Measurements from ENCODE around the gene CYB561. TPM values are rescaled to one million over a fixed set of nuclear protein-coding genes. Genes with fewer than 3 reads are reported as not detected.

CYB561 gene, protein sequence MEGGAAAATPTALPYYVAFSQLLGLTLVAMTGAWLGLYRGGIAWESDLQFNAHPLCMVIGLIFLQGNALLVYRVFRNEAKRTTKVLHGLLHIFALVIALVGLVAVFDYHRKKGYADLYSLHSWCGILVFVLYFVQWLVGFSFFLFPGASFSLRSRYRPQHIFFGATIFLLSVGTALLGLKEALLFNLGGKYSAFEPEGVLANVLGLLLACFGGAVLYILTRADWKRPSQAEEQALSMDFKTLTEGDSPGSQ
- polyA plus RNA-seq: 10 to 100 TPM; 12.3 to 65.8 (median 16.0) TPM

DNA sequence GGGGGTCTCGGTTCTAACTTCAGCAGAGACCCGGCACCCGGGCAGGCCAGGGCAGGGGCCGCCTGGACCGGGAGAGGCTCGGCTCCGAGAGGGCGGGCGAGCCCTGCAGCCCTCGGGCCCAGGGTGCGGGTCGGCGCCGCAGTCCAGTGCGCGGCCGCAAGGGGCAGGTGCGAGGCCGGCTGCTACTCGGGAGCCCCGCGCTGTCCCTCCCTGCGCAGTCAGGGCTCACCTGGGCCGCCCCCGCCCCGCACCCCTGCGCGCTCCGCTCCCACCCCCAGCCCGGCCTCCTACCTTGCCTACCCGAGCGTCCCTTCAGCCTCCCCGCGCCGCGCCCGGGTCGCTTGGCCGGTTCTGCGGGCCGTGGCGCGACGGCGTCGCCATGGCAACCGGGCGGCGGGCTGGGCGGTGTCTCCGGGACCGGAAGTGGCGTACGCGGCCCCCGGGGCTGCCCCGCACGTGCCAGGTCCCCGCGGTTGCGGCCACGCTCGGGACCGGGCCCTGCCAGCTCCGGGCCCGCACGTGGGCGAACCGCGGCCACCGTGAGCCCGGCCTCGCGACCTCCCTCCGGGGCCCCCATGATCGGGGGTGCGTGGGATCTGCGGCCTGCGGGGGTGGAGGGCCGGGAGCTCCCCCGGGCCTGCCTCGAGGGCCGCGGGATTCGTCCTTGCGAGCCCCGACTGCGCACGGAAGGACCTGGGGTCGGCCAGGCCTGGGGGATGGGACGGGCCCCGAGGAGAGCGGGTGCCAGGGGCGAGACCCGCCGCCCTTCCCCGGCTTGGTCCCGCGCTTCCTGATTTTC is at the start of gene CYB561:
Gene CYB561 (minus strand): TSS at position 353 of the 799 bp plus-strand sequence. CDS start 8,759 bp downstream, outside the sequence.
- 0 to 2% (median 0%) methylated on average over 67 to 99 of the region's 99 CpGs for WGBS, 3 donors
- peak within 1 kb of the TSS; percentile 83 for H3K27ac ChIP-seq (ENCODE audit: low read depth, low read length)

DNA sequence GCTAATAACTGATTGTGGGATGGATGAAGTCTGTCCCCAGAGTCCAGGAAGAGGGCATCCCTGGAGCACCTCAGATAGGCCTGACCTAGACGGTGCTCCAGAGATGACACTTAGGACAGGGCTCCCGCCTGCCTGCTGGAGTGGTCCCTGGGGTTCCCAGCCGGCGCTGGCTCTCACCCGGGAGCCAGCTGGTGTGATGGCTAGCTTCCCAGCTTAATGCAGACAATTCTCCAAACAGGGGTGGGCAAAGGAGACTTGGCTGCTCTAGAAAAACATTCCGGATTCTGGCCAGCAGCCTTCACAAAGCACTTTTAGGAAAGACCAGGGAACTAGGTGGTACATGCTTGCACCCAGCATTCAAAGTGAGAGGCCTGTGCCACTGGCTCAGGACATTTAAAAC is 49.4 kb upstream of the CYB561 start:
- WGBS, 3 donors: 62 to 75% (median 71%) methylated on average over 6 of the region's 6 CpGs

DNA sequence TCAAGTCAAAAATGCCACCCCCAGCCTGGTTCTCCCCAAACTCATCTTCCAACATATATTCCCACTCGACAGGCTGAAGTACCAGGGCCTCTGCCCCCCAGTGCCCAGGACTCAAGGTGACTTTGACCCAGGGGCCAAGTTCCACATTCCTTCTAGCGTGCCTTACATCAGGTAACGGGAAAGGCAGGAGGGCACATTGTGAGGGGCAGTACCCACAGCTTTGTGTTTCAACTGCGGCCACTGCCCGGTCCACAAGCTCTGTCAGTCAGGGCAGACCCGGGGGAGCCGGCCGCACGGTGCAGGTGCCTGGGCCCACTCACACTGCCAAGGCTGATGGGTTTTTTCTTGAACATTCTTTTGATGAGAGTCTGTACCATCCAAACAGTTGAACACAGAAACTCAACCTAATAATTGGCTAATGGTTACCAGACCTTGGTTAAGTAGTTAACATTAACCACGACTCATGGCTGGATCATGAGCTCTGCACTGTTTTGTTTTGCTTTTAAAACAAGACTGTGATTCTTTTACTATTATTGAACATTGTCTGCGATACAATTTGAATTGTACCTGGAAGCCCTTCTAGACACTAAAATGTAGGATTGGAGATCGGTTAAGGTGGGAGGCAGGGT is 48.3 kb upstream of the CYB561 start:
- WGBS, 3 donors: 82 to 92% (median 92%) methylated on average over 12 of the region's 12 CpGs
- H3K27ac ChIP-seq (ENCODE audit: low read depth, low read length): no peak overlapping the region

More for the DNA sequence above, 49.4 kb upstream of the CYB561 start:
- no peak overlapping the region for H3K27ac ChIP-seq (ENCODE audit: low read depth, low read length)

DNA sequence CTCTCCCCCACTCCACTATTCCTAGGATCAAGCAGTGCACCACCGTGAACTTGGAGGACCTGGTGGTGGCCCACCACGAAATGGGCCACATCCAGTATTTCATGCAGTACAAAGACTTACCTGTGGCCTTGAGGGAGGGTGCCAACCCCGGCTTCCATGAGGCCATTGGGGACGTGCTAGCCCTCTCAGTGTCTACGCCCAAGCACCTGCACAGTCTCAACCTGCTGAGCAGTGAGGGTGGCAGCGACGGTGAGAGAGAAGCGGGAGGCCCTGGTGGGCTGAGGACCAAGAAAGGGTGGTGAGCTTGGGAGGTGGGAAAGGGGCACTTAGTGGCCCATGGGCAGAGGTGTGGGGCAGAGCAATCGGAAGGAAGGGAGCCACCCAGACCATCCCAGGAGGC is 47.3 kb upstream of the CYB561 start:
- no peak overlapping the region for H3K27ac ChIP-seq (ENCODE audit: low read depth, low read length)
- 89 to 92% (median 92%) methylated on average over 9 of the region's 9 CpGs for WGBS, 3 donors

DNA sequence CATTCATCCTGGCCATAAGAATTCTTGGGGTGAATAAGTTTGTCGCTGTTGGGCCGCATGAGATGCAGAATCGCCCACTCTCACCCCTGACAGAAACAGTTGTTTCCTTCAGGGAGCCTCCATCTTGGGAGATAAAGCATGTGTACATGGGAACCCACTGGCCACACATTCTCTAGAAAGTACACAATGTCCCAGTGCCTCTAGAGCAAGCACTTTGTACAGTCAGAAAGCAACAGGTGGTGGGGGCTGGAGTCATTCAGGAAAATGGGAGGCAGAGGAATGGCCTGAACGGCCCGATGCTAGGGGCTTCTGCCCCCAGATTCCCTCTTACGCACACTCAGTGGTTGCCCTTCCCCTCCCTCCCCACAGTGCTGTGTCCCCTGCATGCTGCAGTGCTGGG is 46.8 kb upstream of the CYB561 start:
- 92 to 95% (median 95%) methylated on average over 6 of the region's 6 CpGs for WGBS, 3 donors
- no peak overlapping the region for H3K27ac ChIP-seq (ENCODE audit: low read depth, low read length)

DNA sequence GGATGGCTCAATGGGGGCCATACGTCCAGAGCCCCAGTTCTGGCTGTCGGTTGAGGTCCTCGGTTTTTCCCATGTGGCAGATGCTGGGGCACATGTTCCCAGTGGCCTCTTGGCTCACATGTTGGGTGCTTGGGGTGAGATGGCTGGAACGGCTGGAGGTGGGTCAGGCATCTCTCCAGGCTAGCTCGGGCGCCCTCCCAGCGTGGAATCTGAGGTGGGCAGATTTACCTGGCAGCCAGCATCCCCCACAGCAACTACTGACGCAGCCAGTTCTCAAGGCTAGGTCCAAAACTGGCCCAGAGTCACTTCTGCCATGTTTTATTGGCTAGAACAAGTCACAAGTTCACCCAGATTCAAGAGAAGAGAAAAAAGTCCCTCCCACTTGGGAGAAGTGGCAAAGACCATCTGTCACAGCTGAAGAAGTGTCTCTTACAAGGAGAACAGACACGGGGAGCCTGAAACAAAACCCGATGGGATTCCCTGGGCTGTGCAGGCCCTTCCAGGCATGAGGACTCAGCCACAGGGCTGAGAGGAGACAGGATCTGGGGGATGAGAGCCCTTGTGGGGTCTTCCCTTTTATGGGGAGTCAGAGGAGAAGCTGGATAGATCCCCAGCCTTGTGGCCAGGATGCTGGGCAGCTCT is 46.0 kb upstream of the CYB561 start:
- no peak overlapping the region for H3K27ac ChIP-seq (ENCODE audit: low read depth, low read length)
- 82 to 85% (median 83%) methylated on average over 10 of the region's 10 CpGs for WGBS, 3 donors

DNA sequence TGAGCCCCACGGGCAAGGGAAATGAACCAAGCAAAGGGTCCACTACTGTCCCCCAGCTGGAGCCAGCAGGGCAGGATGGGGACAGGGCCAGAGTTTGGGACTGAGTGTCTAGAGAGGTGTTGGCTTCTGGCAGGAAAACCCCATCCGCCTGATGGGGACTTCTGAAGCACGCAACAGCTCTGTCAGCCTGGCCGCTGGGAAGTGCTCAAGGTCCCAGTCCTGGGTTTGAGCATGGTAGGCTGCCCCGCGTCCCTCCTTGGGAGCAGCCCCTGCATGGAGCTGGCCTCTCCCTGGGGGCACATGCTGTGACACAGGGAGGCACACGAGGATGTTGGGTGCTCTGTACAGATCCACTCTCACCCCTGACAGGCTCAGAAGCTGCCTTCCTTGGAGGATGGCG is 45.3 kb upstream of the CYB561 start:
- no peak overlapping the region for H3K27ac ChIP-seq (ENCODE audit: low read depth, low read length)
- 81 to 91% (median 86%) methylated on average over 8 of the region's 8 CpGs for WGBS, 3 donors

DNA sequence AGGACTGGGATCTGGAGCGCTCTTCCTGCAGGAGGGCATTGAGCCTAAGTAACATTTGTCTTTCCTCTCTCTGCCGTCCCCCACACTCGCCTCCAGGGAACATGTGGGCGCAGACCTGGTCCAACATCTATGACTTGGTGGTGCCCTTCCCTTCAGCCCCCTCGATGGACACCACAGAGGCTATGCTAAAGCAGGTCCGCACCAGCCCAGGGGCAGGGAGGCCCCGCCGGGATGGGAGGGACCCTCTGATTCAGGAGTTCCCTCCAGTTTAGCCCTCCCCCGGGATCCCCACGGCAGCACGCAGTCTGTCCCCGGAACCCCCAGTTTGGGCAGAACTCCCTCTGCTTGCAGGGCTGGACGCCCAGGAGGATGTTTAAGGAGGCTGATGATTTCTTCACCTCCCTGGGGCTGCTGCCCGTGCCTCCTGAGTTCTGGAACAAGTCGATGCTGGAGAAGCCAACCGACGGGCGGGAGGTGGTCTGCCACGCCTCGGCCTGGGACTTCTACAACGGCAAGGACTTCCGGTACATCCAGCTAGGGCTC is 44.8 kb upstream of the CYB561 start:
- no peak overlapping the region for H3K27ac ChIP-seq (ENCODE audit: low read depth, low read length)
- 84 to 93% (median 91%) methylated on average over 22 of the region's 22 CpGs for WGBS, 3 donors

DNA sequence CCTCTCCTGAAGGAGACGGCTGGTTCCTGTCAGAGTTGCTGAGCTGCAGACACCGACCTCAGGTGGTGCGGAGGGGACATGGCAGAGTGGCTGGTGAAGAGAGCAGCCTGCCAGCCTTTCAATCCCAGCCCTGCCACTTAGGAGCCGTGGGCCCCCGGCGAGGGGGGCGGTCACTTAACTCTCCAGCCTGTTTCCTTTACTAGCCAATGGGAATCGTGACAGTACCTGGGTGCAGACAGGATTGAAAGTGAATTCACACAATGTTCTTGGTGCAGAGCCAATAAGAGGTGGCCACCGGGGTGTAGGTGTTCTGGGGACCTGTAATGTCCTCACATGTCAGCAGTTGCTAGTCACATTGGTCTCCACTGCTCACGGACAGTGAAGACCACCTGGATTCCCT is 44.2 kb upstream of the CYB561 start:
- 58 to 80% (median 77%) methylated on average over 10 of the region's 10 CpGs for WGBS, 3 donors
- no peak overlapping the region for H3K27ac ChIP-seq (ENCODE audit: low read depth, low read length)

DNA sequence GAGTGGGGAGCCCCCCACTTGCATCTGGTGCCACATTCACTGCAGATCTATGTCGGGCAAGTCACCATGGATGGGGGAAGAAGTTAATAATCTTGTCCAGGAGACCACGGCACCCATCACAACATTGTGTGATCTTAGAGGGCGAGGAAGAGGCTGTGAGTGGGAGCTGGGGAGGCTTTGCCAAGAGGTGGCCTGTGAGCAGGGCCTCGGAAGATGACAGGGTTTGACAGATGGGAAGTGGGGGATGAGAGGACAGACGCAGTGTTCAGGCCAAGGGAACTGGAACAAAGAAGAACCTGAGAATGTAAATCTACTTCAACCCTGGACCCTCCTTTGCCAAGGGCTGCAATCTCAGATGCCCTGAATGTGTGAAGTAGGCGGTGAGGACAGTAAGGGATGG is 43.2 kb upstream of the CYB561 start:
- WGBS, 3 donors: 81 to 83% (median 81%) methylated on average over 6 of the region's 6 CpGs
- H3K27ac ChIP-seq (ENCODE audit: low read depth, low read length): no peak overlapping the region

DNA sequence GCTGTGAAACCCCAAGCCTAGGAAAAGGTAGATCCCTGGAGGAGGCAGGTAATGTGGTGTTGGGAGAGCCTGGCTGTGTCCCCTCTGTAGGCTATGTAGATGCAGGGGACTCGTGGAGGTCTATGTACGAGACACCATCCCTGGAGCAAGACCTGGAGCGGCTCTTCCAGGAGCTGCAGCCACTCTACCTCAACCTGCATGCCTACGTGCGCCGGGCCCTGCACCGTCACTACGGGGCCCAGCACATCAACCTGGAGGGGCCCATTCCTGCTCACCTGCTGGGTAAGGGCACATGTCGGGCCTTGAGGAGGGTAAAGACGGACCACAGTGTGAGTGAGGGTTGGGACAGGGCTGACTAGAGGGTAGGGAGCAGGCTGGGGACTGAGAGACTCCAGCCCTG is 42.7 kb upstream of the CYB561 start:
- H3K27ac ChIP-seq (ENCODE audit: low read depth, low read length): no peak overlapping the region
- WGBS, 3 donors: 92 to 95% (median 93%) methylated on average over 10 of the region's 10 CpGs

DNA sequence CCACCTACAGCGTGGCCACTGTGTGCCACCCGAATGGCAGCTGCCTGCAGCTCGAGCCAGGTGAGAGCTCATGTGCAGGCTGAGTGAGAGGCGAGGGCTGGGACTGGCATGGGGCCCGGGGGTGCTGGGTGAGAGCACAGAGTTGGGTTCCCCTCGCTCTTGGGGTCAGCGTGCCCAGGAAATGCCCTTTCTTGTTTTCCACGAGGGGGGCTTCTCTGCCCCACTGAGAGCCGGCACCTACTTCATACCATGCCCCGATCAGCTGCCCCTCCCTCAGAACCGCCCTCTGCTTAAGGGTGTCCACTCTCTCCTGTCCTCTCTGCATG is 40.9 kb upstream of the CYB561 start:
- 80 to 87% (median 84%) methylated on average over 10 to 11 of the region's 11 CpGs for WGBS, 3 donors
- no peak overlapping the region for H3K27ac ChIP-seq (ENCODE audit: low read depth, low read length)

DNA sequence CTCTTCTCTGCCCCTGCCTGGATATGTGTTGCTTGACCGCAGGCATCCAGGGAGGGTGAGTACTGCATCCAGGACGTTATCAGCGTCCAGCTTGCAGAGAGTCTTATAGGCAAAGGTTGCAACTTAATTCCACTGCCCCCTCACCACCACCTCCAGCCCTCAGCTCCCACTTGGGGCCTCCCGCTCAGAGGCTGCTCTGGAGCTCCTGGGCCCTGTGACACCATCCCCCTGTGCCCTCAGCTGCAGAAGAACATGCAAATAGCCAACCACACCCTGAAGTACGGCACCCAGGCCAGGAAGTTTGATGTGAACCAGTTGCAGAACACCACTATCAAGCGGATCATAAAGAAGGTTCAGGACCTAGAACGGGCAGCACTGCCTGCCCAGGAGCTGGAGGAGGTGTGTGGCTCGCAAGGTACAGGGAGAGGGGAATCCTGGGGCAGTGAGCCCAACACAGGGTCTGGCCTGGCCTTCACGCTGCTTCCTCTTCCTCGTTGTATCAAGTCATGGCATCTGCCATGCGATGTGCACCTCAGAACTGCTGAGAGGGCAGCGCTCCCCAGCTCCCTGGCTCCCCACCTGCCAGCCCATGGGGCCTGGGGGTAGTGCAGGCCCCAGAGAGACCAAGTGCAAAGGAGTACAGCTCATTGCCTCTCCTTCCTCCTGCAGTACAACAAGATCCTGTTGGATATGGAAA is 40.4 kb upstream of the CYB561 start:
- H3K27ac ChIP-seq (ENCODE audit: low read depth, low read length): no peak overlapping the region
- 78 to 85% (median 81%) methylated on average over 12 of the region's 12 CpGs for WGBS, 3 donors

DNA sequence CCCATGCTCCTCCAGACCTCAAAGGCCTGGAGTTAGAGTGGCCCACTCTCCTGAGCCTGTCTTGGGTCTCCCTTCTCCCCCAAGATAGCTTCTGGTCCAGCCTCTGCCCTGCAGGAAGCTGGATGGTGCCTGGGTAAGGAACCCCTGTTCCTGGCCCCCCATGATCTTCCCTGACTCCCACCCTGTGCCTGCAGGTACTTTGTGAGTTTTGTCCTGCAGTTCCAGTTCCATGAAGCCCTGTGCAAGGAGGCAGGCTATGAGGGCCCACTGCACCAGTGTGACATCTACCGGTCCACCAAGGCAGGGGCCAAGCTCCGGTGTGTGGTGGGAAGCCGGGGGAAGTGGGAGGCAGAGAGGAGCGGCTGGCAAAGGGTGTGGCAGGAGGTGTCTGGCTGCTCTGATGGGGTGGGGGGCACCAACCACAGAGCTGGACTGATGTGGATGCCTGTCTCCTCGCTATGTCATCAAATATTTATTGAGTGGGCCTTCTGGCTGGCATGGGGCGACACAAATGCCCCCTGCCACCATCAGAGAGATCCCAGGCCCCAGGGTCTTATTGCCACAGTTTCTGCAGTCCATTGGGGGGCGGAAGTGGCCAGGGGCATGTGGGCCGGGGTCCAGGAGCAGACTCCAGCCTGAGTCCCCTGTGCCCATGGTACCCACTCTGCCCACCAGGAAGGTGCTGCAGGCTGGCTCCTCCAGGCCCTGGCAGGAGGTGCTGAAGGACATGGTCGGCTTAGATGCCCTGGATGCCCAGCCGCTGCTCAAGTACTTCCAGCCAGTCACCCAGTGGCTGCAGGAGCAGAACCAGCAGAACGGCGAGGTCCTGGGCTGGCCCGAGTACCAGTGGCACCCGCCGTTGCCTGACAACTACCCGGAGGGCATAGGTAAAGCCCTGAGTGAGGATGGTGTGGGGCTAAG is 37.8 kb upstream of the CYB561 start:
- WGBS, 3 donors: 91 to 94% (median 94%) methylated on average over 16 of the region's 16 CpGs
- H3K27ac ChIP-seq (ENCODE audit: low read depth, low read length): no peak overlapping the region

DNA sequence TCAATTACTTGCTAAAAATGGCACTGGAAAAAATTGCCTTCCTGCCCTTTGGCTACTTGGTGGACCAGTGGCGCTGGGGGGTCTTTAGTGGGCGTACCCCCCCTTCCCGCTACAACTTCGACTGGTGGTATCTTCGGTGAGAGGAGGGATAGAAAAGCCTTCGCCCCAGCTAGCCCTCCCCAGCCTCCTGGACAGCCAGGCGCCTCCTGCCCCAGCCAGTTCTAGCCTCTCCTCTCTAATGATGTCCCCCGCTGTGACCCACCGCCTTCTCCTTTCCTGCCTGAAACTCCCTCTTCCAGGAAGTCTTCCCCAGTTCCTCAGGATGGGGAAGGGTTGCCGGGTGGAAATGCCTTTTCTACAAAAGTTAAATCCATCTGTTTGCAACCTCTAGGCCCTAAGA is 36.9 kb upstream of the CYB561 start:
- 83 to 89% (median 87%) methylated on average over 10 of the region's 10 CpGs for WGBS, 3 donors

DNA sequence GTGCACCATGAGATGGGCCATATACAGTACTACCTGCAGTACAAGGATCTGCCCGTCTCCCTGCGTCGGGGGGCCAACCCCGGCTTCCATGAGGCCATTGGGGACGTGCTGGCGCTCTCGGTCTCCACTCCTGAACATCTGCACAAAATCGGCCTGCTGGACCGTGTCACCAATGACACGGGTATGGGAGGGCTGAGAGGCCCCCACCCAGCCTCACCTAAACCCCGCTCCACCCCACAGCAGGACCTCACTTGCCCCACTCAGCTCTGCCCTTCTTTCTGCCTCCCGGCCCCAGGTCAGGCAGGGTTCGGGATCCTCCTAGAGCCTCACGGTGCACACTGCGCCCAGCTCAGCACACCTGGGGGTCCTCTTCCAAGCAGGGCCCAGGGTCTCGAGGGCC is 36.4 kb upstream of the CYB561 start:
- no peak overlapping the region for H3K27ac ChIP-seq (ENCODE audit: low read depth, low read length)
- WGBS, 3 donors: 88 to 93% (median 90%) methylated on average over 16 of the region's 16 CpGs

More for the DNA sequence above, 36.9 kb upstream of the CYB561 start:
- H3K27ac ChIP-seq (ENCODE audit: low read depth, low read length): no peak overlapping the region

DNA sequence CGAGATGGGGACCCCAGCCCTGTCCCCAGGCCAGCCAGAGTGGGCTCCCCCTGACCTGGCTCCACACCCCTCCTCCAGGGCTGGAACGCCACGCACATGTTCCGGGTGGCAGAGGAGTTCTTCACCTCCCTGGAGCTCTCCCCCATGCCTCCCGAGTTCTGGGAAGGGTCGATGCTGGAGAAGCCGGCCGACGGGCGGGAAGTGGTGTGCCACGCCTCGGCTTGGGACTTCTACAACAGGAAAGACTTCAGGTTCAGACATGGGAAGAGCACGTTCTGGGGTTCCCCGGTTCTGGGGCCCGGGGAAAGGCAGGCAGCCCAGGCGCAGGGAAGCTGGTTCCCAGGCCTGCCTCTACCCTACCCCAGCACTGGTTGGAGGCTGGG is 35.4 kb upstream of the CYB561 start:
- H3K27ac ChIP-seq (ENCODE audit: low read depth, low read length): no peak overlapping the region
- WGBS, 3 donors: 89 to 94% (median 90%) methylated on average over 16 of the region's 16 CpGs
